SK-N-MC (cell line): Measurements from ENCODE around the gene GREB1.

Source experiments
- EZH2 ChIP-seq: fragments of 200-600 bp; sonication (generic); IDR thresholded peaks from one replicate; pipeline ENCODE4 v1.6.1; 2017; ENCODE audit warnings: antibody characterized with exemption
- FOXP2 ChIP-seq: optimal IDR thresholded peaks from 2 replicates; pipeline ENCODE3; 2011; ENCODE audit warnings: mild to moderate bottlenecking, moderate library complexity; ENCODE audit not compliant: insufficient read depth; ENCODE audit errors: extremely low read length, control extremely low read depth
- POLR2AphosphoS5 ChIP-seq: IDR thresholded peaks from 2 replicates; pipeline ENCODE4 v1.6.1; 2012; ENCODE audit warnings: mild to moderate bottlenecking, low read depth, low read length, borderline replicate concordance

GRCh38 chr2:11574176-11575046 is 40.6 kb downstream of the GREB1 start:
- TF ChIP-seq EZH2 (no peak), FOXP2 (no peak), POLR2AphosphoS5 (no peak)
